ENCODE measurements around the gene SLC20A1. TPM values are rescaled to one million over a fixed set of nuclear protein-coding genes. Genes with fewer than 3 reads are reported as not detected.

Gene SLC20A1
- total RNA-seq, 1 donor from 2014 or later: 164 TPM

DNA sequence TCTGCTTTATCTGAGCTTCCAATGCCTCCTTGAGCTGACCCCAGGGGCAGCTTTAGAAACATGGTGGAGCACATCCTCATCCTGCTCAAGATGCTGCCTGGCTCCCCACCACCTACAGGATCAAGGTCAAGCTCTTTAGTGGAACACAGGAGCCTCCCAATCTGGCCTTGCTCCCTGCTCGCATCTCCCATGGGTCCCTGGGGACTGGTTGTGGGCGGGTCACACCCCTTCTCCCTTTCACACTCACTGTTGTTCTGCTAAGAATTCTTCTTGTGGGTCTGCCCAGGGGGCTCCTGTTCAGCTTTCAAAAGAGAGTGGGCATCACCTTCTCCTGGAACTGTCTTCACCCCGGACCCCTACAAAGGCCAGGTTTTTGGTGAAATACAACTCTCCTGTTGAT lies 66.7 kb downstream of the SLC20A1 start:
- Mint-ChIP-seq H3K4me1 (ENCODE audit: low read depth) (peaks cover 54% of the 10 kb centered on the region), H3K36me3 (ENCODE audit: low read depth) (peaks cover 7% of the 10 kb centered on the region), H3K27ac (peak overlapping the region; percentile 68), H3K4me3 (no peak overlapping the region), H3K9me3 (peaks cover 4% of the 10 kb centered on the region), H3K27me3 (ENCODE audit: insufficient read depth) (peaks cover 9% of the 10 kb centered on the region)
- DNase-seq (ENCODE audit: low spot score): no peak
- intact Hi-C loops (cut with micrococcal nuclease): loop anchor here (2.0 kb wide), 1 partner anchor 14 kb away; no protein-coding TSS in a partner anchor

- peaks cover 4% of the 10 kb centered on the region for H3K9me3 Mint-ChIP-seq
- H3K27ac Mint-ChIP-seq: peak overlapping the region; percentile 88
- intact Hi-C loops (cut with micrococcal nuclease): loop anchor here (1.0 to 2.0 kb wide), 3 partner anchors 14 to 203 kb away; no protein-coding TSS in a partner anchor
- H3K36me3 Mint-ChIP-seq (ENCODE audit: low read depth): peaks cover 7% of the 10 kb centered on the region
- H3K4me3 Mint-ChIP-seq: peak overlapping the region; percentile 56
- H3K4me1 Mint-ChIP-seq (ENCODE audit: low read depth): peaks cover 48% of the 10 kb centered on the region
- no peak for DNase-seq (ENCODE audit: low spot score)
- H3K27me3 Mint-ChIP-seq (ENCODE audit: insufficient read depth): peaks cover 10% of the 10 kb centered on the region
Measured at GRCh38 chr2:112712903-112713584, 67.3 kb downstream of the SLC20A1 start.

Other genes starting within 250 kb of the SLC20A1 start
- gene RGPD8, start 212.3 kb upstream of the SLC20A1 start, total RNA-seq: 15.8 and 16.5 TPM in 2 replicates
- 45.2 and 49.0 TPM in 2 replicates for gene TTL, start 163.8 kb upstream of the SLC20A1 start, total RNA-seq
- 75.6 and 78.4 TPM in 2 replicates for gene POLR1B, start 103.5 kb upstream of the SLC20A1 start, total RNA-seq
- gene CHCHD5, start 61.3 kb upstream of the SLC20A1 start, total RNA-seq: 31.3 and 38.9 TPM in 2 replicates
- gene NT5DC4, start 75.1 kb downstream of the SLC20A1 start, total RNA-seq: not detected in 2 replicates
- gene CKAP2L, start 118.7 kb downstream of the SLC20A1 start, total RNA-seq: 20.9 and 21.2 TPM in 2 replicates
- 7.5 and 7.8 TPM in 2 replicates for gene IL1A, start 138.6 kb downstream of the SLC20A1 start, total RNA-seq
- gene IL1B, start 190.8 kb downstream of the SLC20A1 start, total RNA-seq: 0.23 and 0.44 TPM in 2 replicates

Data from activated T-helper 1 cell treated with anti-CD3 and anti-CD28 coated beads, Interleukin-12 subunit alpha, Interleukin-12 subunit beta, Interleukin-2, Interleukin-4 antibody, amounts not matched to agents 30 ng/mL and 10 ng/mL and 1 ng/mL, durations not matched to agents 14 hours and 24 hours and 36 hours (primary cell).